PC-9 (cell line): ENCODE measurements around the gene HNRNPLL. TPM values are rescaled to one million over a fixed set of nuclear protein-coding genes. Genes with fewer than 3 reads are reported as not detected.

ENCODE experiments used
- BruUV-seq: library from RNA; stranded (reverse); fragments of 400-500 nt; replicated peaks from 2 replicates; lab custom pipeline; 2021; lab: Mats Ljungman, UMichigan
- CTCF ChIA-PET: fragments of 300-600 bp; sonication (Branson Sonifier 250); formaldehyde crosslinking; loops from one replicate; lab custom pipeline; 2022; ENCODE audit warnings: antibody characterized with exemption; lab: Charles Lee
- POLR2A ChIA-PET: fragments of 300-600 bp; sonication (Branson Sonifier 250); formaldehyde crosslinking; loops from one replicate; lab custom pipeline; 2022; ENCODE audit warnings: antibody characterized with exemption; ENCODE audit not compliant: unreplicated experiment; lab: Charles Lee
- DNase-seq, 2 experiments: peaks; one replicate each; pipeline versions ENCODE4 v3.0.0 to v3.0.0-alpha.2; 2015 to 2022; ENCODE audit warnings: mixed read lengths in 1 of 2
- H2AFZ ChIP-seq: fragments of 200-600 bp; sonication (generic); 2 replicates; pipeline ENCODE4 v1.8.1; 2017; ENCODE audit warnings: antibody characterized with exemption
- H3F3A ChIP-seq: fragments of 200-600 bp; sonication (generic); 2 replicates; pipeline ENCODE4 v1.8.1; 2017; ENCODE audit warnings: antibody characterized with exemption, mild to moderate bottlenecking, low read depth; ENCODE audit not compliant: insufficient read depth
- H3K27ac ChIP-seq: fragments of 200-600 bp; sonication (generic); 2 replicates; pipeline ENCODE4 v1.6.1; 2016; ENCODE audit warnings: mixed run types
- H3K27me3 ChIP-seq: fragments of 200-600 bp; sonication (generic); 2 replicates; pipeline ENCODE4 v1.6.1; 2016; ENCODE audit warnings: low read depth, mixed run types; ENCODE audit not compliant: insufficient read depth
- H3K36me3 ChIP-seq: fragments of 200-600 bp; sonication (generic); 2 replicates; pipeline ENCODE4 v1.6.1; 2016; ENCODE audit warnings: low read depth, mixed run types
- H3K4me1 ChIP-seq: fragments of 200-600 bp; sonication (generic); replicated peaks from 2 replicates; pipeline ENCODE4 v1.6.1; 2016; ENCODE audit warnings: mixed run types; ENCODE audit not compliant: insufficient read depth
- H3K4me2 ChIP-seq: fragments of 200-600 bp; sonication (generic); 2 replicates; pipeline ENCODE4 v1.6.1; 2017; ENCODE audit warnings: mixed run types
- H3K4me3 ChIP-seq: fragments of 200-600 bp; sonication (generic); 2 replicates; pipeline ENCODE4 v1.6.1; 2016; ENCODE audit warnings: mixed run types
- H3K79me2 ChIP-seq: fragments of 200-600 bp; sonication (generic); 2 replicates; pipeline ENCODE4 v1.6.1; 2017; ENCODE audit warnings: low read depth, mixed run types
- H3K9me2 ChIP-seq: fragments of 200-600 bp; sonication (generic); 2 replicates; pipeline ENCODE4 v1.8.1; 2017; ENCODE audit warnings: mild to moderate bottlenecking; ENCODE audit not compliant: insufficient read depth
- H3K9me3 ChIP-seq: fragments of 200-600 bp; sonication (generic); 2 replicates; pipeline ENCODE4 v1.8.1; 2016; ENCODE audit warnings: low read depth; ENCODE audit not compliant: insufficient read depth
- H4K20me1 ChIP-seq: fragments of 200-600 bp; sonication (generic); 2 replicates; pipeline ENCODE4 v1.8.1; 2017; ENCODE audit not compliant: insufficient read depth
- CTCF ChIP-seq: fragments of 200-600 bp; sonication (generic); conservative IDR thresholded peaks from 2 replicates; pipeline ENCODE4 v1.6.1; 2017; ENCODE audit warnings: mixed run types, antibody characterized with exemption, mild to moderate bottlenecking, moderate library complexity
- EZH2 ChIP-seq: fragments of 200-600 bp; sonication (generic); IDR thresholded peaks from 2 replicates; pipeline ENCODE4 v1.8.0; 2017; ENCODE audit warnings: antibody characterized with exemption, low read depth
- intact Hi-C: fragments of 100-400 bp; cut with micrococcal nuclease; formaldehyde crosslinking; loops from one replicate; pipeline ENCODE4 v1.10.0; 2022; ENCODE audit not compliant: unreplicated experiment
- total RNA-seq: library from RNA; stranded (reverse); gene quantifications from 2 replicates; pipeline ENCODE4 v1.2.3, GENCODE V29; 2021

HNRNPLL gene
- total RNA-seq, 1 experiment from 2014 or later = 38.1 TPM

- Histone ChIP-seq H3K79me2 (no peaks in the 10 kb centered on the region), H3F3A (no peaks in the 10 kb centered on the region; the same call in 1 of the 2 replicates), H2AFZ (no peak overlapping the region), H3K36me3 (no peaks in the 10 kb centered on the region), H3K9me3 (no peaks in the 10 kb centered on the region), H3K4me3 (no peak overlapping the region), H3K27me3 (no peaks in the 10 kb centered on the region), H3K4me2 (no peak overlapping the region), H4K20me1 (no peaks in the 10 kb centered on the region), H3K4me1 (peaks cover 20% of the 10 kb centered on the region), H3K27ac (no peak overlapping the region), H3K9me2 (no peaks in the 10 kb centered on the region)
- no TSS peak for BruUV-seq
- CTCF ChIA-PET = interaction anchor here (0.6 to 0.7 kb wide), 2 partner anchors 9 to 453 kb away, joined by 3 to 7 read pairs; no protein-coding TSS in a partner anchor
- no peak for TF ChIP-seq CTCF
- intact Hi-C loops = no loop called here
- POLR2A ChIA-PET = no interaction called here
- DNase-seq = no peak
Measured at GRCh38 chr2:38529208-38529607, 73.5 kb downstream of the HNRNPLL start.

- Histone ChIP-seq H3K27me3 (no peaks in the 10 kb centered on the region), H2AFZ (peak overlapping the region; percentile 70; the same call in 1 of the 2 replicates), H3K79me2 (no peaks in the 10 kb centered on the region), H3K4me3 (peak overlapping the region; percentile 59), H3K27ac (no peak overlapping the region), H3K4me2 (peak overlapping the region; percentile 79), H3K4me1 (peaks cover 20% of the 10 kb centered on the region), H3K36me3 (no peaks in the 10 kb centered on the region), H4K20me1 (no peaks in the 10 kb centered on the region), H3F3A (no peaks in the 10 kb centered on the region; the same call in 1 of the 2 replicates), H3K9me2 (no peaks in the 10 kb centered on the region), H3K9me3 (no peaks in the 10 kb centered on the region)
- TF ChIP-seq EZH2 (no peak), CTCF (no peak)
- POLR2A ChIA-PET = no interaction called here
- DNase-seq = no peak
- intact Hi-C loops = no loop called here
- CTCF ChIA-PET = interaction anchor here (0.7 kb wide), 1 partner anchor 10 kb away, joined by 3 read pairs; no protein-coding TSS in a partner anchor
- no TSS peak for BruUV-seq
Measured at GRCh38 chr2:38528534-38528933, 74.2 kb downstream of the HNRNPLL start.

GRCh38 chr2:38528008-38528442 lies 74.7 kb downstream of the HNRNPLL start:
- Histone ChIP-seq H3K4me1 (peaks cover 20% of the 10 kb centered on the region), H3K9me2 (no peaks in the 10 kb centered on the region), H4K20me1 (no peaks in the 10 kb centered on the region), H3K27ac (no peak overlapping the region), H3K9me3 (no peaks in the 10 kb centered on the region), H3F3A (no peaks in the 10 kb centered on the region; the same call in 1 of the 2 replicates), H2AFZ (peak overlapping the region; percentile 70; the same call in 1 of the 2 replicates), H3K4me3 (peak overlapping the region; percentile 59), H3K27me3 (no peaks in the 10 kb centered on the region), H3K79me2 (no peaks in the 10 kb centered on the region), H3K4me2 (peak overlapping the region; percentile 79), H3K36me3 (no peaks in the 10 kb centered on the region)
- CTCF ChIA-PET = interaction anchor here (0.6 to 0.8 kb wide), 4 partner anchors 71 to 1130 kb away, joined by 3 to 8 read pairs (median 5); no protein-coding TSS in a partner anchor
- TF ChIP-seq CTCF = no peak
- TF ChIP-seq EZH2 = no peak
- peak; percentile 22 to 44 for DNase-seq
- POLR2A ChIA-PET = interaction anchor here (0.7 kb wide), 1 partner anchor 34 kb away, joined by 12 read pairs; no protein-coding TSS in a partner anchor
- no TSS peak for BruUV-seq
- intact Hi-C loops = no loop called here
